Activated naive CD8-positive, alpha-beta T cell treated with anti-CD3 and anti-CD28 coated beads, Interleukin-2, amount 10 ng/mL, durations not matched to agents 7 days and 5 days (primary cell): ENCODE results near the gene ZFP1. TPM values are rescaled to one million over a fixed set of nuclear protein-coding genes. Genes with fewer than 3 reads are reported as not detected.
"Not testable (repeated sequence)": the region's sequence is repeated elsewhere in the genome, so short reads cannot be mapped to it uniquely, and the experiment has no call there.

Experiments used
- ATAC-seq: fragments of 150-1000 bp; cut with Tn5 transposase; one replicate; pipeline ENCODE4 v1.10.0; 2021; ENCODE audit warnings: low read depth, moderate library complexity
- POLR2A ChIA-PET: fragments of 350-600 bp; sonication (Branson Sonifier 250); formaldehyde crosslinking; loops from one replicate; lab custom pipeline; 2021; ENCODE audit warnings: antibody characterized with exemption; lab: Charles Lee
- DNase-seq: peaks from one replicate; pipeline ENCODE4 v3.0.0; 2021
- H3K27ac Mint-ChIP-seq: one replicate; pipeline ENCODE4 v1.8.0; 2022; ENCODE audit warnings: mild to moderate bottlenecking, mixed read lengths
- H3K27me3 Mint-ChIP-seq: one replicate; pipeline ENCODE4 v1.8.0; 2022; ENCODE audit warnings: mild to moderate bottlenecking, moderate library complexity, mixed read lengths
- H3K36me3 Mint-ChIP-seq: one replicate; pipeline ENCODE4 v1.8.0; 2021; ENCODE audit warnings: mild to moderate bottlenecking, mixed read lengths
- H3K4me1 Mint-ChIP-seq: one replicate; pipeline ENCODE4 v1.8.0; 2021; ENCODE audit warnings: mixed read lengths
- H3K4me3 Mint-ChIP-seq: one replicate; pipeline ENCODE4 v1.8.0; 2022; ENCODE audit warnings: mild to moderate bottlenecking, moderate library complexity, mixed read lengths
- H3K9me3 Mint-ChIP-seq: one replicate; pipeline ENCODE4 v1.8.0; 2021; ENCODE audit warnings: mixed read lengths
- total RNA-seq, 2 experiments: library from RNA; stranded (reverse); gene quantifications; one replicate each; pipeline ENCODE4 v1.2.3, GENCODE V29; 2021

Gene ZFP1
- total RNA-seq, 2 experiments from 2014 or later: 16.2 to 16.3 TPM

DNA sequence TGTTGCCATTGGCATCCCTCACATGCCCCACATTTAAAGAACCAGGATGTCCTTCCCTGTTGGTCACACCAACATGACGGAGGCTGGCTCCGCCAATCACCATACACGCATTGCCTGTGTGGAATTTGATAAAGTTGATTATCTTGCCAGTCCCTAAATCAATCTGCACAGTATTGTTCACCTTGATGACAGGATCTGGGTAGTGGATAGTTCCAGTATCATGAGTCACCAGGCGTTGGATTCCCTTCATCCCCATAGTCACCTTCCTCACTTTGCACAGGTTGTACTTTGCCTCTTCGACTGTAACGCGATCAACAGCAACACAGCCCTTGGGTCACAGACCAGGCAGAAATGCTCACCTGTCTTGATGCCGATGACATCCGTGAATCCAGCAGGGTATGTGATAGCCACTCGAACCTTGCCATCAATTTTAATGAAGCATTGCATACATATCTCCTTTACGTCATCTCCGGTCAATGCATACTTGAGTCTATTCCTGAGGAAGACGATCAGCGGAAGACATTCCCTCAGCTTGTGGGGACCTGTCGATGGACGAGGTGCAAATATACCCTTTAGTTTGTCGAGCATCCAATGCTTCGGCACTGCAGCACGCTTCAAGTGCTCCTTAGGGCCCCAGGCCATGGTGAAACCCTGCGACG lies 44.4 kb downstream of the ZFP1 start:
- Mint-ChIP-seq H3K27me3 (peaks cover 17% of the 10 kb centered on the region), H3K4me3 (no peak overlapping the region), H3K36me3 (no peaks in the 10 kb centered on the region), H3K27ac (no peak overlapping the region), H3K4me1 (no peaks in the 10 kb centered on the region), H3K9me3 (no peaks in the 10 kb centered on the region)
- ATAC-seq (no peak), DNase-seq (no peak)
- POLR2A ChIA-PET: no interaction called here

DNA sequence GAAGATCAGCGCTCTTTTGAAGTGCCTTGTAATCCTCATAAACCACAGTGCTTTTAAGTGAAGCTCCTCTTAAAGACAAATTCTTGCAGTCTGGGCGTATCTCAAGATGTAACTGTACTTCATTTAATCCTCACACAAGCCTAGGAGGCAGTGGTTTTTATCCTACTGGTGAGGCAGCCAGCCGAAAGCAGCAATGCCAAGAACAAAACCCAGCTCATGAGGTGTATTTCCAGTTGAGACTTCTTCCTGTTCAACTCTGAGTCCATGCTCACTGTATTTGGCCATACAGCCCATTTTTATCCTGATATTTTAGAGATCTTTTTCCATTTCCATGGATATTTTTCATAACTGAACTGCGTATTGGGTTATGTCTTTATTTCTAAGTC lies 44.9 kb downstream of the ZFP1 start:
- POLR2A ChIA-PET: no interaction called here

DNA sequence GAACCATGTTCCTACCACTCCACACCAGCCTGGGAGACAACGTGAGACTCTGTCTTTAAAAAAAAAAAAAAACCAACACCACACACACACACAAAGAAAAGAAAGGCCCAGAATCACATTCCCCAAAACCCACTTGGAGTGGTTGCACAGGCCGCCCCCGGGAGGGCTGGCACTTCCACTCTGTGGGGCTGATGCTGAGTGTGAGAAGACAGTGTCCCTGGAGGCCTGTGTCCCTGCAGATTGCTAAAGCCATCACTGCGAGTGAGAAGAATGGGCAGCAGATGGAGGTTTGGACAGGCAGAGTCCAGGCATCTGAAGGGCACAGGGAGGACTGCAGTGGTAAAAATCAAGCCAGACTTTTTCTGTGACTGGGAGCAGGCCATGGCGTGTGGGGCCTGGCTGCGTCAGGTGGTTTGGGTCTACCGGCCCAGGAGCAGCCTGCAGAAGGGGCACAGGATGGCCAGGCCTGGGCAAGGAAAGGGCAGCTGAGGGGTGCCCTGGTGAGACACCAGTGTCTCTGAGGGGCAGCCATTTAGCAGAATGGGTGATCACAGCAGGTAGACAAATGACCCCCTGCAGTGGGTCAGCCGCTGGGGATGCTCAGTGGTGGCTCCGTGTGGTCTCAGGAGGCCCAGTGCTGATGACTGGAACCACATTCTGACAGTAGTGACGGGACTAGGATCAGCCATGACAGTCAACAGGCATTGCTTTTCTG lies 45.6 kb downstream of the ZFP1 start:
- DNase-seq (no peak), ATAC-seq (no peak)
- Mint-ChIP-seq H3K4me3 (no peak overlapping the region), H3K27me3 (peaks cover 24% of the 10 kb centered on the region), H3K4me1 (no peaks in the 10 kb centered on the region), H3K27ac (no peak overlapping the region), H3K9me3 (no peaks in the 10 kb centered on the region), H3K36me3 (no peaks in the 10 kb centered on the region)
- POLR2A ChIA-PET: no interaction called here

More for the DNA sequence above, 44.9 kb downstream of the ZFP1 start:
- no peaks in the 10 kb centered on the region for H3K4me1 Mint-ChIP-seq
- ATAC-seq (no peak), DNase-seq (no peak)
- H3K4me3 Mint-ChIP-seq: no peak overlapping the region
- no peaks in the 10 kb centered on the region for H3K9me3 Mint-ChIP-seq
- no peaks in the 10 kb centered on the region for H3K36me3 Mint-ChIP-seq
- no peak overlapping the region for H3K27ac Mint-ChIP-seq
- H3K27me3 Mint-ChIP-seq: peaks cover 22% of the 10 kb centered on the region

- peaks cover 23% of the 10 kb centered on the region for H3K27me3 Mint-ChIP-seq
- no peak overlapping the region for H3K4me3 Mint-ChIP-seq
- POLR2A ChIA-PET: no interaction called here
- H3K9me3 Mint-ChIP-seq: no peaks in the 10 kb centered on the region
- no peaks in the 10 kb centered on the region for H3K36me3 Mint-ChIP-seq
- H3K27ac Mint-ChIP-seq: no peak overlapping the region
- DNase-seq: no peak
- H3K4me1 Mint-ChIP-seq: peaks cover 5% of the 10 kb centered on the region
- no peak for ATAC-seq
These were observed 47.8 kb downstream of the ZFP1 start for GRCh38 chr16:75195811-75196790.

- Mint-ChIP-seq H3K9me3 (no peaks in the 10 kb centered on the region), H3K36me3 (no peaks in the 10 kb centered on the region), H3K4me1 (peaks cover 11% of the 10 kb centered on the region), H3K27me3 (peaks cover 23% of the 10 kb centered on the region), H3K4me3 (no peak overlapping the region), H3K27ac (no peak overlapping the region)
- DNase-seq (no peak), ATAC-seq (no peak)
- POLR2A ChIA-PET: no interaction called here
These were observed 48.5 kb downstream of the ZFP1 start for GRCh38 chr16:75196836-75197235.

DNA sequence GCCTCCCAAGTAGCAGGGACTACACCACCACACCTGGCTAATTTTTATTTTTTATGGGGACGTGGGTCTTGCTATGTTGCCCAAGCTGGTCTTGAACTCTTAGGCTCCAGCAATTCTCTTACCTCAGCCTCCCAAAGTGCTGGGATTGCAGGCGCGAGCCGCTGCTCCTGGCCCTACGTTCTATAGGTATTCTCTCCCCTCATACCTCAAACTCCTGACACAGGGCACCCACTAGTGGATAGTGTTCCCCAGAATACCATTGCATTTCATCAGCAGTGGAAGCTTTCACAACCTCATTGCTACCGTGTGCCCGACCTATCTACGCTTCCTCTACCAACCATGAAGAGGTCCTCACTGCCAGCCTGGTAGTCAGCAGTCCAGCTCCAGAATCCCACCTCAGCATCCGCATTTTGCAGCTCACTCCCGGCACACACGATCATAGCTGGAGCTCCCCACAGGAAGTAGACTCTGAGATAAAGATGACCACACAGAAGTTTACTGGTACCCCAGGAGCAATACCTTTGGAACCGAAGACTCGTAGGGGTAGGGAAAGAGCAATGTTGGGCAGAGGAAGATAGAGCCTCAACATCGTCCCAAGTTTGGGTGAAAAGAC lies 49.3 kb downstream of the ZFP1 start:
- Mint-ChIP-seq H3K27ac (no peak overlapping the region), H3K27me3 (peaks cover 22% of the 10 kb centered on the region), H3K36me3 (no peaks in the 10 kb centered on the region), H3K4me3 (no peak overlapping the region), H3K4me1 (peaks cover 11% of the 10 kb centered on the region), H3K9me3 (no peaks in the 10 kb centered on the region)
- DNase-seq (no peak), ATAC-seq (no peak)
- POLR2A ChIA-PET: no interaction called here

GRCh38 chr16:75198135-75198600 lies 49.8 kb downstream of the ZFP1 start:
- Mint-ChIP-seq H3K27me3 (peaks cover 18% of the 10 kb centered on the region), H3K4me1 (peaks cover 11% of the 10 kb centered on the region)
- ATAC-seq: no peak

GRCh38 chr16:75202069-75202590 lies 53.8 kb downstream of the ZFP1 start:
- Mint-ChIP-seq H3K9me3 (no peaks in the 10 kb centered on the region), H3K36me3 (no peaks in the 10 kb centered on the region), H3K4me1 (peaks cover 11% of the 10 kb centered on the region), H3K27me3 (peaks cover 12% of the 10 kb centered on the region), H3K27ac (no peak overlapping the region), H3K4me3 (no peak overlapping the region)
- POLR2A ChIA-PET: interaction anchor here (0.7 kb wide), 1 partner anchor 418 kb away, joined by 3 read pairs; no protein-coding TSS in a partner anchor
- no peak for ATAC-seq
- no peak for DNase-seq

More at GRCh38 chr16:75198135-75198600, 49.8 kb downstream of the ZFP1 start:
- POLR2A ChIA-PET: interaction anchor here (0.7 kb wide), 1 partner anchor 421 kb away, joined by 5 read pairs; no protein-coding TSS in a partner anchor
- H3K27ac Mint-ChIP-seq: no peak overlapping the region
- DNase-seq: no peak
- H3K9me3 Mint-ChIP-seq: no peaks in the 10 kb centered on the region
- H3K4me3 Mint-ChIP-seq: no peak overlapping the region
- H3K36me3 Mint-ChIP-seq: no peaks in the 10 kb centered on the region

DNA sequence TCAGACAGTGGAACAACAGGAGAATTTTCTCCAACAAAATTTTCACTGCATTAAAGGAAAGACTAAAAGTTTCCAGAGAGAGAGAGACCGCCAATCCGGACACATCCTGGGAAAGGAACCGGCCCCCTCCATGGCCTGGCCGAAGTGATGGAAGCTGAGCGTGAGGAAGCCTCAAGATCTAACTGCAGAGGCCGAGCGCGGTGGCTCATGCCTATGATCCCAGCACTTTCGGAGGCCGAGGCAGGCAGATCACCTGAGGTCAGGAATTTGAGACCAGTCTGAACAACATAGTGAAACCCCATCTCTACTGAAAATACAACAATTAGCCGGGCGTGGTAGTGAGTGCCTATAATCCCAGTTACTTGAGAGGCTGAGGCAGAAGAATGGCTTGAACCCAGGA lies 54.8 kb downstream of the ZFP1 start:
- Mint-ChIP-seq H3K27ac (no peak overlapping the region), H3K4me1 (peaks cover 11% of the 10 kb centered on the region), H3K36me3 (no peaks in the 10 kb centered on the region), H3K9me3 (no peaks in the 10 kb centered on the region), H3K4me3 (no peak overlapping the region), H3K27me3 (peaks cover 4% of the 10 kb centered on the region)
- POLR2A ChIA-PET: interaction anchor here (1.2 kb wide), 1 partner anchor 19 kb away, joined by 3 read pairs; no protein-coding TSS in a partner anchor
- ATAC-seq (no peak), DNase-seq (no peak)

DNA sequence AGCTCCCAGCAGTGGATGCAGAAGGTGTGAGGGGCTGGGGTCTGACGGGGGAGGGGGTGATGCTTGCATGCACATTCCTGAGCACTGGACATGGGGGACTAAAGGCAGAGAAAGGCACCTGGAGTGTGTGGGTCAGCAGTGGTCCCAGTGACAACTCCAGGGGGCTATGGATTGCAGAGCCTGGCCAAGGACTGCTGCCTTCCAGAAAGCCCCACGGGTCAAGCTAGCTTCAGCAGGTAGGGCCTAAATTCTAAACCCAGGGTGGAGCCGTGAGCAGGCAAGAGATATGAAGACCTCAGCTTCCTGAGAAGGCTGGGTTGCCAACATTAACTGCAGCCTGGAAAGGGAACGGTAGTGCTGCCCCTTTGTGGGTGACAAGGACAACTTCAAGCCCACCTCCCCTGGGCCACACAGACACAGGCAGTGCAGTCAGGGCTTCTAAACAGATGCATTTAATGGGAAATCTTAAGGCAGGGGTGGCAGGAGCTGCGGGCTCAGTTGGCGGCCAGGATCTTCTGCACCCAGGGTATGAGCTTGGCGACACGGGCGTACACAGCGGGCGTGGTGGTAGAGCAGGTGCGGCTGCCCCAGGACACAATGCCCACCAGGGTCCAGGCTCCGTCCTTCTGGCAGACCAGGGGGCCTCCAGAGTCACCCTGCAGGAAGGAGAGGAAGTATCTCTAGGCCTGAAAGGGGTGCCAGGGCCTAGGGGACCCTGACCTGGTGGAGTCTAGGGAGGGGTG lies 55.5 kb downstream of the ZFP1 start:
- H3K9me3 Mint-ChIP-seq: no peaks in the 10 kb centered on the region
- no peak overlapping the region for H3K4me3 Mint-ChIP-seq
- H3K27me3 Mint-ChIP-seq: no peaks in the 10 kb centered on the region
- no peak for ATAC-seq
- no peaks in the 10 kb centered on the region for H3K36me3 Mint-ChIP-seq
- DNase-seq: no peak
- H3K27ac Mint-ChIP-seq: no peak overlapping the region
- H3K4me1 Mint-ChIP-seq: peaks cover 11% of the 10 kb centered on the region
- POLR2A ChIA-PET: interaction anchor here (1.2 kb wide), 1 partner anchor 18 kb away, joined by 3 read pairs; no protein-coding TSS in a partner anchor

- peaks cover 11% of the 10 kb centered on the region for H3K4me1 Mint-ChIP-seq
- no peaks in the 10 kb centered on the region for H3K9me3 Mint-ChIP-seq
- ATAC-seq (no peak), DNase-seq (peak; percentile 19)
- no peak overlapping the region for H3K4me3 Mint-ChIP-seq
- no peaks in the 10 kb centered on the region for H3K27me3 Mint-ChIP-seq
- H3K27ac Mint-ChIP-seq: no peak overlapping the region
- POLR2A ChIA-PET: interaction anchor here (1.2 kb wide), 1 partner anchor 18 kb away, joined by 3 read pairs; no protein-coding TSS in a partner anchor
- no peaks in the 10 kb centered on the region for H3K36me3 Mint-ChIP-seq
These were observed 56.1 kb downstream of the ZFP1 start for GRCh38 chr16:75204410-75204758.

- H3K27ac Mint-ChIP-seq, POLR2A ChIA-PET, H3K27me3 Mint-ChIP-seq, H3K9me3 Mint-ChIP-seq, ATAC-seq, H3K4me3 Mint-ChIP-seq, DNase-seq, H3K36me3 Mint-ChIP-seq: not testable (repeated sequence)
- H3K4me1 Mint-ChIP-seq: peaks cover 11% of the 10 kb centered on the region
These were observed 56.6 kb downstream of the ZFP1 start for GRCh38 chr16:75204905-75205304.
